Measurements from ENCODE around the gene CASKIN1. TPM values are rescaled to one million over a fixed set of nuclear protein-coding genes. Genes with fewer than 3 reads are reported as not detected.

CASKIN1 gene
- polyA plus RNA-seq, 3 donors = not detected

GRCh38 chr16:2155977-2156848 lies 40.2 kb downstream of the CASKIN1 start:
- Mint-ChIP-seq H3K27me3 (ENCODE audit: low read depth in 3 of 3) (peaks cover 0 to 2% (median 2%) of the 10 kb centered on the region in 3 donors), H3K4me1 (peaks cover 51% of the 10 kb centered on the region), H3K36me3 (peaks cover 9 to 12% of the 10 kb centered on the region in 2 donors), H3K4me3 (peak overlapping the region; percentile 96 to 97), H3K9me3 (no peaks in the 10 kb centered on the region), H3K27ac (peak overlapping the region; percentile 89 to 95 (median 90))
- DNase-seq = peak in 1 of 3 donors; percentile 26
- H3K27me3 ChIP-seq (ENCODE audit: control insufficient read depth in 2 of 2, insufficient read depth in 2 of 2, low read length in 2 of 2) = no peaks in the 10 kb centered on the region
- H3K36me3 ChIP-seq (replicated peaks in 1 of 2; ENCODE audit: control insufficient read depth in 1 of 2, insufficient read depth in 2 of 2, low read length in 2 of 2) = peaks cover under 1 to 7% of the 10 kb centered on the region in 2 donors
- H3K4me3 ChIP-seq (replicated peaks in 1 of 3; ENCODE audit: low read depth in 2 of 3, low read length in 3 of 3) = peak overlapping the region; percentile 59 to 97 (median 78)
- H3K9me3 ChIP-seq (replicated peaks in 1 of 2; ENCODE audit: control insufficient read depth in 1 of 2, insufficient read depth in 1 of 2, low read length in 2 of 2) = no peaks in the 10 kb centered on the region
- H3K4me2 ChIP-seq (replicated peaks; ENCODE audit: extremely low read depth, low read length, poor library complexity, severe bottlenecking) = peak overlapping the region; percentile 89
- WGBS (ENCODE audit: insufficient coverage) = 12% methylated on average over 29 of the region's 47 CpGs
- TF ChIP-seq CTCF (IDR thresholded peaks at IDR 0.05) = no peak
- H3K9ac ChIP-seq (ENCODE audit: insufficient read depth, low read length, poor library complexity, severe bottlenecking) = peak overlapping the region; percentile 70
- peaks cover 38 to 49% of the 10 kb centered on the region in 2 donors for H3K4me1 ChIP-seq (ENCODE audit: control insufficient read depth in 1 of 2, insufficient read depth in 2 of 2, low read length in 2 of 2)
- H3K79me2 ChIP-seq (ENCODE audit: insufficient read depth, low read length) = peaks cover 88% of the 10 kb centered on the region
- H3K27ac ChIP-seq (ENCODE audit: low read depth in 1 of 2, low read length in 2 of 2) = peak overlapping the region in 1 of 2 donors; percentile 78
- peak overlapping the region; percentile 78 for H2AFZ ChIP-seq (ENCODE audit: insufficient read depth, low read depth, low read length, poor library complexity, severe bottlenecking)
- peaks cover 89% of the 10 kb centered on the region for H4K20me1 ChIP-seq (ENCODE audit: insufficient read depth, low read length)
- intact Hi-C loops (cut with micrococcal nuclease) = loop anchor here (2.0 to 10.0 kb wide), 5 partner anchors 49 to 349 kb away; partner anchors contain the start of genes MLST8 (in 2 of the 2), MSRB1 (in 1 of the 2), NTHL1 (in 1 of the 2) and TSC2 (in 1 of the 2)

DNA sequence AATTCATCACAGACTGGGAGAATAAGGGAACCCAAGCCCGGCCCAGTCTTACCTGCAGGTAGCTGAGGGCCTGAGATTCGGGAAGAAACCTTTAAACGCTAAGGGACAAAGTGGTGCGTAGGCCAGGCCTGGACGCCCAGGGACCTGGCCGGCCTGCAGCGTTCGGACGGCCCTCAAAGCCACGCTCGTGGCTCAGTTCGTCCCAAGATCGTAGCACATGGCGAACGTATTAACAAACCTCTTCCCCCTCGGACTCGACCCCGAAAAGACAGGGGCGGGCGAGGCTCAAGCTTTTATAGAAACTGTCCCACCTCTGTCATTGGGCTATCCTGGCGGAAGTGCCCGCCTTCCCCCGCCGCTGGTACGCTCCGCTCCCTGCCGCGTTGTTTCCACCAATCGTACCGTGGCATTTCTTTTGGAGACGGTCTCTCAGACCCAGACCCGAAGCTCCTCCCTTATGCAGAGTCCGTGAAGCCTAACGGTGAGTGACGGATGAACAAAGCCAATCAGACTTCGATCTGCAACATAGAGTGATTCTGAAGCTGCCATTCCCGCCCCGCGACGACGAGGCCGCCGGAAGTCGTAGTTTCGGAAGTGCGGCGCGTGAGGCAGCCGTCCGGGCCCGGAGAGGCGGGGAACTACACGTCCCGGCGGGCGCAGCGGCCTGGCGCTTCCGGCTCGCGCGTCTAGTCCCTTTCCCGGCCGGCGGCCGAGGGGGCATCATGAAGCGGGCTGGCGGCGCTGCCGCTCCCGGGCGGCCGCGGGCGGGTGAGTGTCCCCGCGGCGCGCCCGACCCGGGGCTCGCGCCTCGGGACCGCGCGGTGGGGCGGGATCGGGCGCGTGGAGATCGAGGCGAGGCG lies 41.1 kb downstream of the CASKIN1 start, which contains the start of gene TRAF7:
TSS of gene TRAF7 (plus strand) at position 692 of the 860 bp plus-strand sequence. CDS start 8,139 bp downstream, outside the sequence.
- Histone ChIP-seq H3K36me3 (replicated peaks in 1 of 2; ENCODE audit: control insufficient read depth in 1 of 2, insufficient read depth in 2 of 2, low read length in 2 of 2) (peaks cover 3 to 9% of the 10 kb centered on the region in 2 donors), H3K79me2 (ENCODE audit: insufficient read depth, low read length) (peaks cover 81% of the 10 kb centered on the region), H3K9ac (ENCODE audit: insufficient read depth, low read length, poor library complexity, severe bottlenecking) (peak within 1 kb of the TSS; percentile 73), H3K4me2 (replicated peaks; ENCODE audit: extremely low read depth, low read length, poor library complexity, severe bottlenecking) (peak within 1 kb of the TSS; percentile 89), H2AFZ (ENCODE audit: insufficient read depth, low read depth, low read length, poor library complexity, severe bottlenecking) (peak within 1 kb of the TSS; percentile 78), H3K4me3 (replicated peaks in 1 of 3; ENCODE audit: low read depth in 2 of 3, low read length in 3 of 3) (peak within 1 kb of the TSS; percentile 86 to 97 (median 91)), H4K20me1 (ENCODE audit: insufficient read depth, low read length) (peaks cover 91% of the 10 kb centered on the region), H3K4me1 (ENCODE audit: control insufficient read depth in 1 of 2, insufficient read depth in 2 of 2, low read length in 2 of 2) (peaks cover 38 to 49% of the 10 kb centered on the region in 2 donors), H3K27me3 (ENCODE audit: control insufficient read depth in 2 of 2, insufficient read depth in 2 of 2, low read length in 2 of 2) (peaks cover 0 to 3% of the 10 kb centered on the region in 2 donors), H3K27ac (ENCODE audit: low read depth in 1 of 2, low read length in 2 of 2) (peak within 1 kb of the TSS; percentile 62 to 86), H3K9me3 (replicated peaks in 1 of 2; ENCODE audit: control insufficient read depth in 1 of 2, insufficient read depth in 1 of 2, low read length in 2 of 2) (no peaks in the 10 kb centered on the region)
- peak within 1 kb of the TSS; percentile 96 to 97 for H3K4me3 Mint-ChIP-seq
- intact Hi-C loops (cut with micrococcal nuclease) = loop anchor here (2.0 to 10.0 kb wide), 5 partner anchors 49 to 349 kb away; partner anchors contain the start of genes MLST8 (in 2 of the 2), MSRB1 (in 1 of the 2), NTHL1 (in 1 of the 2) and TSC2 (in 1 of the 2)
- peaks cover 2 to 5% (median 5%) of the 10 kb centered on the region in 3 donors for H3K27me3 Mint-ChIP-seq (ENCODE audit: low read depth in 3 of 3)
- H3K4me1 Mint-ChIP-seq = peaks cover 55% of the 10 kb centered on the region
- WGBS (ENCODE audit: insufficient coverage) = under 1% methylated on average over 78 of the region's 94 CpGs
- peaks cover 12 to 15% of the 10 kb centered on the region in 2 donors for H3K36me3 Mint-ChIP-seq
- no peaks in the 10 kb centered on the region for H3K9me3 Mint-ChIP-seq
- peak; percentile 100 for DNase-seq
- peak within 1 kb of the TSS; percentile 89 to 95 (median 90) for H3K27ac Mint-ChIP-seq
- TF ChIP-seq CTCF (IDR thresholded peaks at IDR 0.05) = no peak

All from CD14-positive monocyte (primary cell).